ENCODE data around the gene ATG4B. TPM values are rescaled to one million over a fixed set of nuclear protein-coding genes. Genes with fewer than 3 reads are reported as not detected.
A peak's percentile ranks its signal among the peaks of the same experiment; 100 is the strongest.

The ATG4B gene
- polyA plus RNA-seq, 3 donors from 2014 or later: 70.5 to 78.9 (median 77.2) TPM

DNA sequence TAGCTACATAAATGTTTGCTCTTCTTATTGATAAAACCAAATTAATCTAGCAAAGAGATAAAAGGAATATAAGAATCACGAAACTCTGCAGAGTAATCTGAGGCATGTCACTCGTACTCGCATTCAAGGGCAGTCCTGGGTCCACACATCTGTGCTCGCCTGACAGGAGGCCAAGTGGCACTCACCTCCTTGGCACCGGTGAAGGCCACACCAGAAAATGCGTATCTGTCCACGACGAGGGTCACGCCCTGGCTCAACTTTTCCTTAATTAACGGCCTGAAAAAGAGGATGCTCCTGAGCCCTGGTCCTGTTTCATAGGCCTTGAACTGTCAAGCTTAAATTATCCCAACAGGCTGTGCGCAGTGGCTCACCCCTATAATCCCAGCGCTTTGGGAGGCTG lies 42.6 kb downstream of the ATG4B start:
- Mint-ChIP-seq H3K4me1 (peaks cover 1 to 14% of the 10 kb centered on the region in 2 donors), H3K4me3 (no peak overlapping the region), H3K27ac (no peak overlapping the region), H3K27me3 (ENCODE audit: low read depth in 3 of 3) (no peaks in the 10 kb centered on the region), H3K36me3 (peaks cover 4 to 9% (median 9%) of the 10 kb centered on the region in 3 donors), H3K9me3 (no peaks in the 10 kb centered on the region)
- DNase-seq: no peak

DNA sequence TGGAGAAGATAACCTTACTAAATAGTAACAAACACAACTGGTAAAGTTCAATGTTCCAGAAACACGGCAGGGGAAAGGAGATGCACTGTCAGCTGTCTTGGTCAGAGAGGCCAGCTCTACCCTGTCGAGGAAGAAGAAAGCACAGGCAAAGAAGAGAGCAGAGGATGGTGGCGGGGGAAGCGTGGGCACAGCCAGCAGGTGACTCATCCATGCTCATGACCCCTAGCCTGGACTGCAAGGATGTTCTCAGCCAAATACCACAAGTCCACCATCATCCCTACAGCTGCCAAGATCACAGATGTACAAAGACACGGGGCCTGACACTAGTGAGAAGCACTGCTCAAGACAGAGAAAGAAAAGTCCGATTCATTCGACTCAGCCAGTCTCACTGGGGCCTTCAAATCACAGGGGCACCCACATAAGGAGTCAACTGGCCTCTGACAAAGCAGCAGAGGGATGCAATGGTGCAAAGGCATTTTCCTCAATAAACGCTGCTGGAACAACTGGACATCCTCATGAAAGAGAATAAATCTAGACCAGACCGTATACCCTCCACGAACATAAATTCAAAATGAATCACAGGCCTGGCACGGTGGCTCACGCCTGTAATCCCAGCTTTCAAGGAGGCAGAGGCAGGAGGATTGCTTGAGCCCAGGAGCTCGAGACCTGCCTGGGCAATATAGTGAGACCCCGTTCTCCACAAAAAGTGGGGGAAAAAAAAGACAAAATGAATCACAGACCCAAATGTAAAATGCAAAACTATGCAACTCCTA lies 43.5 kb downstream of the ATG4B start:
- H3K27me3 Mint-ChIP-seq (ENCODE audit: low read depth in 3 of 3): peaks cover 0 to 2% (median 0%) of the 10 kb centered on the region in 3 donors
- no peak overlapping the region for H3K4me3 Mint-ChIP-seq
- no peaks in the 10 kb centered on the region for H3K9me3 Mint-ChIP-seq
- DNase-seq: no peak
- peaks cover 4 to 9% (median 9%) of the 10 kb centered on the region in 3 donors for H3K36me3 Mint-ChIP-seq
- peak overlapping the region in 2 of 6 donors; percentile 31 to 53 for H3K27ac Mint-ChIP-seq
- H3K4me1 Mint-ChIP-seq: peaks cover 8 to 20% of the 10 kb centered on the region in 2 donors

DNA sequence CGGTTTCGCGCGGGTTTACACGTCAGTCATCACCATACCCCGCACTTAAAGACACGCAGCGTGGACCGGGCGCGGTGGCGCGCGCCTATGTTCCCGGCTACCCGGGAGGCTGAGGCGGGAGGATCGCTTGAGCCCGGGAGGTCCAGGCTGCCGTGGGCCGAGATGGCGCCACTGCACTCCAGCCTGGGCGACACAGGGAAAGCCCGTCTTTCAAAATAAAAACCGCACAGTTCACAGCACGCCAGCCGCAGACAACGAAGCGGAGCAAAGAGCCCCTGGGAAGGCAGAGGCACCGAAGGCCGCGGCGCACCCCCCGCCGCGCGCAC lies 48.8 kb downstream of the ATG4B start:
- Mint-ChIP-seq H3K4me1 (peaks cover 32 to 34% of the 10 kb centered on the region in 2 donors), H3K9me3 (no peaks in the 10 kb centered on the region), H3K27ac (peak overlapping the region; percentile 53 to 91 (median 82)), H3K27me3 (ENCODE audit: low read depth in 3 of 3) (peaks cover 3 to 13% (median 3%) of the 10 kb centered on the region in 3 donors), H3K4me3 (peak overlapping the region; percentile 88 to 95 (median 89)), H3K36me3 (peaks cover 0 to 6% (median 4%) of the 10 kb centered on the region in 3 donors)
- no peak for DNase-seq

- peaks cover 0 to 6% (median 0%) of the 10 kb centered on the region in 3 donors for H3K36me3 Mint-ChIP-seq
- peaks cover 32 to 34% of the 10 kb centered on the region in 2 donors for H3K4me1 Mint-ChIP-seq
- H3K4me3 Mint-ChIP-seq: peak within 1 kb of the TSS; percentile 88 to 95 (median 91)
- peak; percentile 97 to 98 (median 97) for DNase-seq
- peak within 1 kb of the TSS; percentile 77 to 94 (median 90) for H3K27ac Mint-ChIP-seq
- H3K9me3 Mint-ChIP-seq: no peaks in the 10 kb centered on the region
- H3K27me3 Mint-ChIP-seq (ENCODE audit: low read depth in 3 of 3): peaks cover 3 to 13% (median 3%) of the 10 kb centered on the region in 3 donors
Observed at GRCh38 chr2:241686650-241687425, 49.3 kb downstream of the ATG4B start, which contains the start of gene DTYMK. TSS of gene DTYMK (minus strand) at chr2:241686815. CDS start at chr2:241686783, 32 bp downstream.

DNA sequence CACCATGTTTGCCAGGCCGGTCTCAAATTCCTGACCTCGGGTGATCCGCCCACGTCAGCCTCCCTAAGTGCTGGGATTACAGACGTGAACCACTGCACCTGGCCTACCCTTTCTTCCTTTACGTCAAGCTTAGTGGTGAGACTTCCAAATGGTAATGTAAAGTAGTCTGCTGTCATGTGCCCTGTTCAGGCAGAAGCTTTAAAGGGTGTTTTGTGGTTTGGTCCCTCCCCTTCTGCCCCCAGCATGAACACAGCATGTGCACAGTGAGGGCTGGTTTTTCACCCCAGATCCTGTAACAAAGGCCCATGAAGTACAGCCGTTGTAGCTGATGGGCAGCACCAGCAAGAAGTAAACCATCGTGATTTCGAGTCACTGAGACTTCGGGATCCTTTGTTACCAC lies 51.8 kb downstream of the ATG4B start:
- peaks cover 3 to 13% (median 3%) of the 10 kb centered on the region in 3 donors for H3K27me3 Mint-ChIP-seq (ENCODE audit: low read depth in 3 of 3)
- H3K9me3 Mint-ChIP-seq: no peaks in the 10 kb centered on the region
- DNase-seq: no peak
- peaks cover 0 to 4% (median 0%) of the 10 kb centered on the region in 3 donors for H3K36me3 Mint-ChIP-seq
- peaks cover 29 to 34% of the 10 kb centered on the region in 2 donors for H3K4me1 Mint-ChIP-seq
- H3K4me3 Mint-ChIP-seq: peak overlapping the region in 1 of 5 donors; percentile 15
- H3K27ac Mint-ChIP-seq: peak overlapping the region in 1 of 6 donors; percentile 55

- DNase-seq: no peak
- peaks cover 3 to 13% (median 3%) of the 10 kb centered on the region in 3 donors for H3K27me3 Mint-ChIP-seq (ENCODE audit: low read depth in 3 of 3)
- no peaks in the 10 kb centered on the region for H3K36me3 Mint-ChIP-seq
- H3K4me3 Mint-ChIP-seq: no peak overlapping the region
- peaks cover 24 to 33% of the 10 kb centered on the region in 2 donors for H3K4me1 Mint-ChIP-seq
- H3K9me3 Mint-ChIP-seq: no peaks in the 10 kb centered on the region
- no peak overlapping the region for H3K27ac Mint-ChIP-seq
Observed at GRCh38 chr2:241690202-241690717, 52.8 kb downstream of the ATG4B start.

GRCh38 chr2:241692448-241692847 lies 55.0 kb downstream of the ATG4B start:
- H3K9me3 Mint-ChIP-seq: no peaks in the 10 kb centered on the region
- H3K36me3 Mint-ChIP-seq: no peaks in the 10 kb centered on the region
- peak overlapping the region in 1 of 6 donors; percentile 34 for H3K27ac Mint-ChIP-seq
- H3K4me3 Mint-ChIP-seq: no peak overlapping the region
- peaks cover 10 to 20% of the 10 kb centered on the region in 2 donors for H3K4me1 Mint-ChIP-seq
- DNase-seq: no peak
- peaks cover 0 to 5% (median 3%) of the 10 kb centered on the region in 3 donors for H3K27me3 Mint-ChIP-seq (ENCODE audit: low read depth in 3 of 3)

GRCh38 chr2:241695651-241696050 lies 58.2 kb downstream of the ATG4B start:
- H3K4me1 Mint-ChIP-seq: peaks cover 0 to 2% of the 10 kb centered on the region in 2 donors
- H3K4me3 Mint-ChIP-seq: no peak overlapping the region
- H3K27me3 Mint-ChIP-seq (ENCODE audit: low read depth in 3 of 3): peaks cover 0 to 2% (median 1%) of the 10 kb centered on the region in 3 donors
- peak overlapping the region in 1 of 6 donors; percentile 26 for H3K27ac Mint-ChIP-seq
- H3K9me3 Mint-ChIP-seq: no peaks in the 10 kb centered on the region
- no peak for DNase-seq
- no peaks in the 10 kb centered on the region for H3K36me3 Mint-ChIP-seq

DNA sequence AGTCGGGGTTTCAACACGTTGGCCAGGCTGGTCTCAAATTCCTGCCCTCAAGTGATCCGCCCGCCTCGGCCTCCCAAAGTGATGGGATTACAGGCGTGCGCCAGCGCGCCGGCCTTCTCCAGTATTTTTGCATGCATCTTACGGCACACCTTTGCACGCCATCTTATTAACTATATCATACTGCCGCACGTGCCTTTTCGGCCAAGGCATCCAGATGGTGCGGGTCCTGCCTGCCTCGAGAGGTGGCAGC lies 63.6 kb downstream of the ATG4B start:
- Mint-ChIP-seq H3K9me3 (no peaks in the 10 kb centered on the region), H3K27me3 (ENCODE audit: low read depth in 3 of 3) (peaks cover 2 to 7% (median 3%) of the 10 kb centered on the region in 3 donors), H3K36me3 (peaks cover 3 to 6% (median 6%) of the 10 kb centered on the region in 3 donors), H3K4me3 (peak overlapping the region; percentile 83 to 91 (median 87)), H3K4me1 (peaks cover 7 to 10% of the 10 kb centered on the region in 2 donors), H3K27ac (peak overlapping the region; percentile 27 to 89 (median 72))
- DNase-seq: no peak

DNA sequence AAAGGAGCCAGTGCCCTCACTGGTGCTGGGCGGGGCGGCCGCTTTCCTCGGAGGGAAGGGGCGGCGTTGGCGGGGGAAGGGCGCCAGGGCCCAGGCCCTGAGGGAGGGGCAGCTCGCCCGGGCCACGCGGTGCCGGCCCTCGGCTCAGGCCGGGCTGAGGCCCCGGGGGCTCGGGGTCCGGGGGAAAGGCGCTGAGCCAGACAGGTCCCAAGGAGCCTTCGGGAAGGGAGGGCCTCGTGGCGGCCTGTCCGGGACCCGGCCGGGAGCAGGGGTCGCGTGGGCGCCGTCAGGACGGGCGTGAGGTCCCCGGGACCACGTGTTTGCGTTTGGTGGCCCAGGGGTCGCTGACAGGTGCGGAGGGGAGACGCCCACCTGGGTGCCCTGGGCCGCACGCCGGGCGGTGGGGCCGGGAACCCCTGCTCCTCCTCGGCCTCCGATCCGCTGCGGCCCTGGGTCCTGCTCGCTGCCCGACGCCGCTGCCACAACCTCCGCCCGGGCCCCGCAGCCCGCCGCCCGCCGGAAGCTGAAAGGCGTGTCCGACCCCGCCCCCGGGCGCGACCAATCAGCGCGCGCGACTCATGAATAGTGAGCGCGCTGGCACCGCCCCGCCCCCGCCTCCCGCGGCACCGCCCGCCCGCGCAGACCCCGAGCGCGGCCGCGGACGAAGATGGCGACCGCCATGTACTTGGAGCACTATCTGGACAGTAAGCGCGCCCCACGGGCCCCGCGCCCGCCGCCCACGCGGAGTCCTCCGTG lies 64.1 kb downstream of the ATG4B start, which contains the start of gene ING5:
Gene ING5, plus strand, starts transcription at position 641 of the 756 bp plus-strand sequence. Its CDS starts 27 bp downstream, at position 668.
- peaks cover 7 to 10% of the 10 kb centered on the region in 2 donors for H3K4me1 Mint-ChIP-seq
- H3K9me3 Mint-ChIP-seq: no peaks in the 10 kb centered on the region
- H3K27me3 Mint-ChIP-seq (ENCODE audit: low read depth in 3 of 3): peaks cover 2 to 7% (median 3%) of the 10 kb centered on the region in 3 donors
- H3K36me3 Mint-ChIP-seq: peaks cover 4 to 9% (median 9%) of the 10 kb centered on the region in 3 donors
- peak; percentile 94 to 95 (median 95) for DNase-seq
- H3K4me3 Mint-ChIP-seq: peak within 1 kb of the TSS; percentile 83 to 91 (median 87)
- peak within 1 kb of the TSS; percentile 27 to 89 (median 78) for H3K27ac Mint-ChIP-seq

GRCh38 chr2:241702155-241703031 lies 64.9 kb downstream of the ATG4B start:
- Mint-ChIP-seq H3K9me3 (no peaks in the 10 kb centered on the region), H3K4me1 (peaks cover 7 to 10% of the 10 kb centered on the region in 2 donors), H3K4me3 (peak overlapping the region; percentile 77 to 83 (median 81)), H3K36me3 (peaks cover 6 to 15% (median 12%) of the 10 kb centered on the region in 3 donors), H3K27me3 (ENCODE audit: low read depth in 3 of 3) (peaks cover 2 to 7% (median 3%) of the 10 kb centered on the region in 3 donors), H3K27ac (peak overlapping the region; percentile 23 to 83 (median 66))
- DNase-seq: peak; percentile 90 to 92 (median 91)

GRCh38 chr2:241703032-241703604 lies 65.6 kb downstream of the ATG4B start:
- H3K27ac Mint-ChIP-seq: peak overlapping the region; percentile 23 to 83 (median 66)
- peaks cover 7 to 10% of the 10 kb centered on the region in 2 donors for H3K4me1 Mint-ChIP-seq
- DNase-seq: no peak
- peak overlapping the region; percentile 77 to 83 (median 81) for H3K4me3 Mint-ChIP-seq
- peaks cover 6 to 17% (median 12%) of the 10 kb centered on the region in 3 donors for H3K36me3 Mint-ChIP-seq
- peaks cover 2 to 7% (median 3%) of the 10 kb centered on the region in 3 donors for H3K27me3 Mint-ChIP-seq (ENCODE audit: low read depth in 3 of 3)
- no peaks in the 10 kb centered on the region for H3K9me3 Mint-ChIP-seq
